Stimulated activated CD8-positive, alpha-beta memory T cell treated with anti-CD3 and anti-CD28 coated beads, Interleukin-12 subunit alpha, Interleukin-12 subunit beta, amount 100 ng/mL, for 4 hours (primary cell): ENCODE results near the gene LCTL.

ENCODE experiments used
- DNase-seq: peaks from one replicate; pipeline ENCODE4 v3.0.0-alpha.2; 2020; ENCODE audit warnings: low read depth

Gene LCTL

GRCh38 chr15:66565741-66566144 lies at the start of gene LCTL:
TSS of gene LCTL (minus strand) at chr15:66565998. CDS start at chr15:66565365, 633 bp downstream.
- DNase-seq, result no peak

GRCh38 chr15:66614951-66615760 lies 49.4 kb upstream of the LCTL start:
- no peak for DNase-seq

DNA sequence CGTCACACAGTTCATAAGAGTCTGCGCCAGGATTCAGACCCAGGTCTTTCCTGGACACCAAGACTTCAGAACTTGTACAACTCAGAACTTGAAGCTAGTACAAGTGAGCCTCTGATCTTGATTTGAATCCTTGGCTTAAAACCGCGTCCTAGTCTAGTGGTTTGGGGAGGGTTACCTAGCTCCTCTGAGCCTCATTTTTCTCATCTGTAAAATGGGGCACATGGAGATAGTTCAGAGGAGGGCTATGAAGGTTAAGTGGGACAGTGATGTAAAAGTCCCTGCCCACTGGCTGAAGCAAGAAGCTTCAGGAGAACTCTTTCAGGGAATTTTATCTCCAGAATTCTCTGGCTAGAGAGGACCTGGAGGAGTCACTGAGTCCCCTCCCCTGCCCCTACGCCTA lies 48.7 kb upstream of the LCTL start:
- DNase-seq, result no peak

GRCh38 chr15:66613743-66614142 lies 47.9 kb upstream of the LCTL start:
- DNase-seq, result no peak

- no peak for DNase-seq
Measured at GRCh38 chr15:66611257-66612053, 45.7 kb upstream of the LCTL start.

- no peak for DNase-seq
Measured at GRCh38 chr15:66609876-66610275, 44.1 kb upstream of the LCTL start.

DNA sequence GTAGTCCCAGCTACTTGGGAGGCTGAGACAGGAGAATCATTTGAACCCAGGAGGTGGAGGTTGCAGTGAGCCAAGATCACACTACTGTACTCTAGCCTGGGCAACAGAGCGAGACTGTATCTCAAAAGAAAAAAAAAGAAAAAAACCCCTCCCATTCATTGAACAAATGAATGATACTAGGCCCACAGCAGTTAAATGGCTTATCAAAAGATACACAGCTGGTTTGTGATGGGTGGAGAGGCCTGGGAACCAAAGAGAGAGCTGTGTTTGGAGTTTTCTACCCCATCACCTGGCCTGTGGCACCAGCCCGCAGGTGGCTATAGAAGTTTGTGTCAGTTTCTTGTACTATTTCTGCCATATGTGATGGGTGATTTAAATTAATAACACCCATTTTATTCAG lies 43.1 kb upstream of the LCTL start:
- DNase-seq, result no peak

- DNase-seq, result no peak
Measured at GRCh38 chr15:66608159-66608558, 42.4 kb upstream of the LCTL start.

GRCh38 chr15:66603301-66604179 lies 37.7 kb upstream of the LCTL start:
- peak; percentile 14 for DNase-seq

GRCh38 chr15:66601521-66601920 lies 35.7 kb upstream of the LCTL start:
- DNase-seq, result no peak

GRCh38 chr15:66600240-66600627 lies 34.4 kb upstream of the LCTL start:
- no peak for DNase-seq

DNA sequence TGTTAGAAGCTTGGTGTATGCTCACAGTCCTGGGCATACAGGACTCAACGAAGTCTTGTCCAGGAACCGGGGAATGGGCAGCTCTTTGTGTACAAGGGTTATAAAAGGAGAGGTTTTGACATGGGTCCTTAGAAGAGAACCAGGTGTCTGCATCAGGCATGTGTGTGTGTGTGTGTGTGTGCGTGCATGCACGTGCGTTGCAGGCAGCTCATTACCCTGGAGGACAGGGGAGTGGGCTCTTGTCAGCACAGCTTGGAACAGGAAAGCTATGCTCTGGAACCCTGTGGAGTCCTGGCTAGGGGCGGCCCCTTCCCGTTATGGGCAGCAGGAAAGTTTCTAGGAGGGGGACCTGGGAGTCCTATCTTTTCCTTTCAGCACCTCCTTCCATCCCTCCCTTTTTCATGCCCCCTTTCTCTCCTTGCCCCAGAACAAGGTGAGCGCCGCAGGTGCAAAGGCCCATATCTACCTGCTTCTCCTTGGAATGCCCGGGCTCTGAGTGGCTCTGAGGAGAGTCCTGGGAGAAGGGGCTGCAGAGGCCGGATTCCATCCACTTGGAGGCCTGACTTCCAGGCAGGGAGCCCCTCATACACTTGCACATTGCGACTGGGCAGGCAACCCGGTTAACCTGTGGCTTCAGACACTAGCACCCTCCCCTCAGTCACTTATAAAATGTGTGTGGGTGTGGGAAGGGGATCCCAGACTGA lies 33.9 kb upstream of the LCTL start:
- DNase-seq, result no peak

DNA sequence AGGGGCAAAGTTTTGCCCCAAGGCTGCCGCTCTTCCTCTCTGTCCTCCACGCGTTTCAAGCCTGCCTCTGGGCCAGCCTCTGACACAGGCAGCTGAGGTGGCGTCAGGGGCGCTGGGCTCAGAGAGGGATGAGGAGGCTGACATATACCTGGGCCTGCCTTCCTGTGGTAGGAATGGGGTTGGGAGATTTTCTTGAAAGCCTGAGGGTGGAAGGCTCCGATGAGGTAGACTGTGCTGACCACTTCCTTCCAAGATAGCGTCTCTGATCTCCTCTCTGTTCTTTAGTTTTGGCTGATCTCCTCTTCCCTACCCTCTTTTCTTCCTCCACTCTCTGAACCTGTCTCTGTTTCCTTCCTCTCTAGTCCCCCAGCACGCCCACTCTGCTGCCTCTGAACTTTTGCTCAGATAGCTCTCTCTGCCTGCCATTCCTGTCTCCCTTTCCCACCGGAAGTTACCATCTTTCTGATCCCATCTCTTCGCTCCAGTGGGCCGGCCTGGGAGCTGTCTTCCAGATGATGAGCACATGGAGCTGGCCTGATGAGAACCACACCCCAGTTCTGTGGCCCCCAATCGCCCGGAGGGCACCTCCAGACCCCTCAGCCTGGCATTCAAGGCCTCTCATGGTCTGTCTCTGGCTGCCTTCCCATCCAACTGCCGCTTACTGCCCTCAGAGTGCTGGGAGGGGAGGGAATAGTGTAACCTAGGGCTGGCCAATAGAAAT lies 32.5 kb upstream of the LCTL start:
- DNase-seq, result no peak

DNA sequence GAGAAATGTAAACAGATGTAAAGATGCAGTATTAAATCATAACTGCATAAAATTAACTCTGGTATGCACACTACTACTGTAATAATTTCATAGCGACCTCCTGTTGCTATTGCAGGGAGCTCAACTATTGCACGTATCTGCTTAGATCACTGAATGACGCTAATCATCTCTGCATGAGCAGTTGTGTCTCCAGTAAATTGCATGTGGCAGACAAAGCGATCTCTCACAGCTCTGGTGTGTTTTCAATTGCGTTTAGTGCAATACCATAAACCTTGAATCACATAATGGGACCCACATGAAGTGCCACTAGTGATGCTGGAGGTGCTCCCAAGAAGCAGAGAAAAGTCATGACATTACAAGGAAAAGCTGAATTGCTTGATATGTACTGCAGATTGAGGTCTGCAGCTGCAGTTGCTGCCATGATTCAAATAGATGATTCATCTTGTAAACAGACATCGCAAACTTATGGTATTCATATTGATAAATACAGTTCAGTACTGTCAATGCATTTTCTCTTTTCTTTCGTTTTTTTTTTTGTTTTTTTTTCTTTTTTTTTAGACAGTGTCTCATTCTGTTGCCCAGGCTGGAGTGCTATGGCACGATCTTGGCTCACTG lies 30.2 kb upstream of the LCTL start:
- no peak for DNase-seq

DNA sequence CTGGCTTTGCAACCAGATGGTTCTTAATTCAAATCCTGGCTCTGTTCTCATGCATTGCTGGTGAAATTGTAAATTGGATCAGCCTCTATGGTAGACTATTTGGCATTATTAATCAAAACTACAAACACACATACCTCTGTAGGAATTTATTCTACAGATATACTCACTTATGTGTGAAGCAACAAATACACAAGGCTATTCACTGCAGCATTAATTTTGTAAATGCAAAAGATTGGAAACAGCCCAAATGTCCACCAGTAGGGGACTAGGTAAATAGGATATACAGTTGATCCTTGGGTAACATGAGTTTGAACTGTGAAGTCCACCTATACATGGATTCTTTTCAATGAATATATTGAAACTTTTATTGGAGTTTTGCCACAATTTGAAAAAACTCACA lies 29.5 kb upstream of the LCTL start:
- DNase-seq, result no peak

- DNase-seq, result no peak
Measured at GRCh38 chr15:66594836-66595235, 29.0 kb upstream of the LCTL start.

- DNase-seq, result no peak
Measured at GRCh38 chr15:66594344-66594743, 28.5 kb upstream of the LCTL start.

DNA sequence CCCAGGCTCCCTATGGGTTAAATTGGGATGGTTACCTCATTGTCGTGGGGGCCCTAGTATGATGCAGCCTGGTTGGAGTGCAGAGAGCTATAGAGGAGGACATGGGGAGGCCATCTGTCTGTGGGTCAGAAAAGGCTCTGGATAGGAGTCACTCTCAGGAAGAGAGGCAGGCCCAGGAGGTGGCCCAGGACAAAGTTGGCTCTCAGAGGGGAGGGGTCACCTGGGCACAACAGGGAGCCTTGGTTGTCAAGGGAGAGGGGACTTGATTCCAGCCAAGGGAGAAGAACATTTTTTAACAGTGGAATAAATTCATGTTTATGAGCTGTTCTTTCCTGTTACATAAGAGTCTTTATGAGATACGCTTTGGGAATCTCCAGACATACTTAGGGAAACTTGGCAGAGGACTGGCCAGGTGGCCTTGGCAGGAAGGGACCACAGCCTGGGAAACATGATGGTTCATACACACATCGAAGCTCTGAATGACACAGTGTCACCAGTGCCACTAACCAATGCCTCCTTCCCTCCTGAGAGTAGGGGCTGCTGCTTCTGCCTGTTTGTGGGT lies 27.5 kb upstream of the LCTL start:
- DNase-seq, result no peak

GRCh38 chr15:66592505-66593218 lies 26.9 kb upstream of the LCTL start:
- DNase-seq, result no peak
